A673 (cell line): ENCODE results near the gene ERFL. TPM values are rescaled to one million over a fixed set of nuclear protein-coding genes. Genes with fewer than 3 reads are reported as not detected.
"Not testable (repeated sequence)": the region's sequence is repeated elsewhere in the genome, so short reads cannot be mapped to it uniquely, and the experiment has no call there.

Source experiments
- BruUV-seq: library from RNA; stranded (reverse); fragments of 400-500 nt; replicated peaks from 2 replicates; lab custom pipeline; 2021; lab: Mats Ljungman, UMichigan
- CTCF ChIA-PET: fragments of 300-600 bp; sonication (Branson Sonifier 250); formaldehyde crosslinking; loops from one replicate; lab custom pipeline; 2022; ENCODE audit warnings: antibody characterized with exemption; lab: Charles Lee
- POLR2A ChIA-PET: fragments of 300-600 bp; sonication (Branson Sonifier 250); formaldehyde crosslinking; loops from one replicate; lab custom pipeline; 2022; ENCODE audit warnings: antibody characterized with exemption; ENCODE audit not compliant: low non-redundant PET; lab: Charles Lee
- DNase-seq: peaks from one replicate; pipeline ENCODE4 v3.0.0-alpha.2; 2015; ENCODE audit warnings: low spot score
- H3K27ac ChIP-seq: fragments of 200-600 bp; sonication (generic); 2 replicates; pipeline ENCODE4 v1.5.1; 2016; ENCODE audit warnings: mixed run types, low read depth, mild to moderate bottlenecking, mixed read lengths, antibody characterized with exemption, low read length; ENCODE audit not compliant: poor library complexity, severe bottlenecking
- H3K27me3 ChIP-seq: fragments of 200-600 bp; sonication (generic); replicated peaks from 2 replicates; pipeline ENCODE4 v1.6.1; 2017; ENCODE audit warnings: mixed run types, low read depth, mild to moderate bottlenecking, mixed read lengths, antibody characterized with exemption, low read length; ENCODE audit not compliant: insufficient read depth, poor library complexity
- H3K36me3 ChIP-seq: fragments of 200-600 bp; sonication (generic); 2 replicates; pipeline ENCODE4 v1.6.1; 2016; ENCODE audit warnings: mixed run types, mild to moderate bottlenecking, mixed read lengths, antibody characterized with exemption, low read length; ENCODE audit not compliant: insufficient read depth, poor library complexity, severe bottlenecking
- H3K4me1 ChIP-seq: fragments of 200-600 bp; sonication (generic); 2 replicates; pipeline ENCODE4 v1.6.1; 2017; ENCODE audit warnings: mixed run types, mild to moderate bottlenecking, mixed read lengths, antibody characterized with exemption, low read length; ENCODE audit not compliant: insufficient read depth, poor library complexity, severe bottlenecking
- H3K4me3 ChIP-seq: fragments of 200-600 bp; sonication (generic); 2 replicates; pipeline ENCODE4 v1.5.1; 2016; ENCODE audit warnings: low read depth, mixed run types, mild to moderate bottlenecking, mixed read lengths, low read length; ENCODE audit not compliant: poor library complexity, severe bottlenecking
- H3K9me3 ChIP-seq: fragments of 200-600 bp; sonication (generic); 2 replicates; pipeline ENCODE4 v1.6.1; 2016; ENCODE audit warnings: mixed run types, low read depth, mild to moderate bottlenecking, mixed read lengths, antibody characterized with exemption, low read length; ENCODE audit not compliant: poor library complexity, severe bottlenecking
- EZH2 ChIP-seq: fragments of 200-600 bp; sonication (generic); IDR thresholded peaks from 2 replicates; pipeline ENCODE4 v1.6.1; 2017; ENCODE audit warnings: borderline replicate concordance, low read depth, mild to moderate bottlenecking, mixed read lengths, antibody characterized with exemption, low read length; ENCODE audit not compliant: poor library complexity, severe bottlenecking
- intact Hi-C: fragments of 100-400 bp; cut with micrococcal nuclease; formaldehyde crosslinking; loops from one replicate; pipeline ENCODE4 v1.10.0; 2022; ENCODE audit not compliant: unreplicated experiment
- total RNA-seq: library from RNA; stranded (reverse); gene quantifications from 2 replicates; pipeline ENCODE4 v1.2.3, GENCODE V29; 2021
- TF ChIP-seq, protein P1 (sequence below): fragments of 300-800, 200-600 bp; sonication (generic); conservative IDR thresholded peaks from 2 replicates; pipeline ENCODE4 v1.5.1; 2017; ENCODE audit warnings: low read depth, mild to moderate bottlenecking, antibody characterized with exemption, low read length, moderate library complexity, mixed read lengths

The ERFL gene
- total RNA-seq, 1 experiment from 2014 or later: 0.95 TPM

DNA sequence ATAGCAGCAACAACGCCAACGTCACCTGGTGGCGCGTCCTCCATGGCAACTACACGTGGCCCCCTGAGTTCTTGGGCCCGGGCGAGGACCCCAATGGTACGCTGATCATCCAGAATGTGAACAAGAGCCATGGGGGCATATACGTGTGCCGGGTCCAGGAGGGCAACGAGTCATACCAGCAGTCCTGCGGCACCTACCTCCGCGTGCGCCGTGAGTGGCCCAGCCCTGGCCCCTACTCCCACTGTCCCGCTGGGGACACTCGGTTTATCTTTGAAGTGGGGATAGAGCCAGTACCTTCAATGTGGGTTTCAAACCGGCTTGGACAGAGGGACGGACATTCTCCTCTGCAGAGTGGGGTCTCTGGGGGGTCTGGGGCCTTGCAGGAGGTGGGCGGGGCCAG is 49.2 kb downstream of the ERFL start:
- no peaks in the 10 kb centered on the region for H3K36me3 ChIP-seq
- peaks cover 65% of the 10 kb centered on the region for H3K4me1 ChIP-seq
- DNase-seq: no peak
- no peaks in the 10 kb centered on the region for H3K9me3 ChIP-seq
- intact Hi-C loops: no loop called here
- CTCF ChIA-PET: no interaction called here
- no peaks in the 10 kb centered on the region for H3K27me3 ChIP-seq
- H3K27ac ChIP-seq: peak overlapping the region; percentile 90
- BruUV-seq: no TSS peak
- TF ChIP-seq, protein P1, sequence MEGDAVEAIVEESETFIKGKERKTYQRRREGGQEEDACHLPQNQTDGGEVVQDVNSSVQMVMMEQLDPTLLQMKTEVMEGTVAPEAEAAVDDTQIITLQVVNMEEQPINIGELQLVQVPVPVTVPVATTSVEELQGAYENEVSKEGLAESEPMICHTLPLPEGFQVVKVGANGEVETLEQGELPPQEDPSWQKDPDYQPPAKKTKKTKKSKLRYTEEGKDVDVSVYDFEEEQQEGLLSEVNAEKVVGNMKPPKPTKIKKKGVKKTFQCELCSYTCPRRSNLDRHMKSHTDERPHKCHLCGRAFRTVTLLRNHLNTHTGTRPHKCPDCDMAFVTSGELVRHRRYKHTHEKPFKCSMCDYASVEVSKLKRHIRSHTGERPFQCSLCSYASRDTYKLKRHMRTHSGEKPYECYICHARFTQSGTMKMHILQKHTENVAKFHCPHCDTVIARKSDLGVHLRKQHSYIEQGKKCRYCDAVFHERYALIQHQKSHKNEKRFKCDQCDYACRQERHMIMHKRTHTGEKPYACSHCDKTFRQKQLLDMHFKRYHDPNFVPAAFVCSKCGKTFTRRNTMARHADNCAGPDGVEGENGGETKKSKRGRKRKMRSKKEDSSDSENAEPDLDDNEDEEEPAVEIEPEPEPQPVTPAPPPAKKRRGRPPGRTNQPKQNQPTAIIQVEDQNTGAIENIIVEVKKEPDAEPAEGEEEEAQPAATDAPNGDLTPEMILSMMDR: no peak
- TF ChIP-seq EZH2: no peak
- POLR2A ChIA-PET: no interaction called here
- no peak overlapping the region for H3K4me3 ChIP-seq

DNA sequence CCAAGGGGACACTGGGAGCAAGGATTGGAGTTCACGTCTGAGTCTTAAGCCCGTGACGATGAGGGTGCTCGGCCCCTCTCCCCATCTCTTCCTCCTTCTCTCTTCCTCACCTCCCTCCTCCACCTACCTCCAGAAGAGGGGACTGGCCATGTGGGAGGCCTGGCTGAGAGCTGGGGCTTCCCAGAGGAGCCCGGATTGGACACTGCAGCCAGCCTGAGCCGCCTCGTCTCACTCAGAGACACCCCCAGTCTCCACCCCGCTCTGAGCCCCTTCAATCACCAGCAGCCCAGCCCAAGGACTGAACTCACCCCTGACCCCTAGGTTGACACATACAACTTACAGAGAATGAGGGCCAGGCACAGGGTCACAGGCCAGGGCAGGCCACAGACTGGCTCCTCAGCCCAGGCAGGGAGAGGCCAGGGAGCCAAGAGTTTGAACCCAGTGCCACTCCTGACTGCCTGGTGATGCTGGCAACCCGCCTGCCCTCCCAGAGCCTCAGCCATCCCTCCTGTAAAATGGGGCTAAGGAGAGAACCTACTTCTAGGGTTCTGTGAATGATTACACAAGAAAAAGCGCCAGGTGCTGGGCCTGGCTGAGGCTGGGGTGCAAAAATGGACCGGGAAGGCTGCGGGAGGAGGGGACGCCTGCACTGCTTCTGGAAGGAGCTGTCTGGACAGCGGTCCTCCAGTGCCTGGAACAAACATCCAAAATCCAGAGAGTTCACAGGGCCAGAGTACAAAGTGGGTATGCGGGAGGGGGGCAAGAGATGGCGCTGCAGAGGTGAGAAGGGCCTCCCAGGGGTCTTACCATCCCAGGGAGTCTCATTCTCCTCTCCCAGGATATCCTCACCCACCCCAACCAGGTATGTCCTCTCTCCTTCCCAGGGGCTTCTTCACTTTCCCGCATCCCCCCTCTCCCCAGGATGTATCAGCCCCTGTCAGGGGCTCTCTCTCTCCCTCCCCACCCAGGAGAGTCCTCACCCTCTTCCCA is 50.0 kb downstream of the ERFL start:
- Histone ChIP-seq H3K27ac (peak overlapping the region; percentile 65), H3K4me3 (no peak overlapping the region), H3K9me3 (no peaks in the 10 kb centered on the region), H3K4me1 (peaks cover 65% of the 10 kb centered on the region), H3K27me3 (no peaks in the 10 kb centered on the region), H3K36me3 (no peaks in the 10 kb centered on the region)
- BruUV-seq: no TSS peak
- TF ChIP-seq, protein P1: no peak
- no peak for TF ChIP-seq EZH2
- ChIA-PET POLR2A (no interaction called here), CTCF (no interaction called here)
- DNase-seq: no peak
- intact Hi-C loops: no loop called here

DNA sequence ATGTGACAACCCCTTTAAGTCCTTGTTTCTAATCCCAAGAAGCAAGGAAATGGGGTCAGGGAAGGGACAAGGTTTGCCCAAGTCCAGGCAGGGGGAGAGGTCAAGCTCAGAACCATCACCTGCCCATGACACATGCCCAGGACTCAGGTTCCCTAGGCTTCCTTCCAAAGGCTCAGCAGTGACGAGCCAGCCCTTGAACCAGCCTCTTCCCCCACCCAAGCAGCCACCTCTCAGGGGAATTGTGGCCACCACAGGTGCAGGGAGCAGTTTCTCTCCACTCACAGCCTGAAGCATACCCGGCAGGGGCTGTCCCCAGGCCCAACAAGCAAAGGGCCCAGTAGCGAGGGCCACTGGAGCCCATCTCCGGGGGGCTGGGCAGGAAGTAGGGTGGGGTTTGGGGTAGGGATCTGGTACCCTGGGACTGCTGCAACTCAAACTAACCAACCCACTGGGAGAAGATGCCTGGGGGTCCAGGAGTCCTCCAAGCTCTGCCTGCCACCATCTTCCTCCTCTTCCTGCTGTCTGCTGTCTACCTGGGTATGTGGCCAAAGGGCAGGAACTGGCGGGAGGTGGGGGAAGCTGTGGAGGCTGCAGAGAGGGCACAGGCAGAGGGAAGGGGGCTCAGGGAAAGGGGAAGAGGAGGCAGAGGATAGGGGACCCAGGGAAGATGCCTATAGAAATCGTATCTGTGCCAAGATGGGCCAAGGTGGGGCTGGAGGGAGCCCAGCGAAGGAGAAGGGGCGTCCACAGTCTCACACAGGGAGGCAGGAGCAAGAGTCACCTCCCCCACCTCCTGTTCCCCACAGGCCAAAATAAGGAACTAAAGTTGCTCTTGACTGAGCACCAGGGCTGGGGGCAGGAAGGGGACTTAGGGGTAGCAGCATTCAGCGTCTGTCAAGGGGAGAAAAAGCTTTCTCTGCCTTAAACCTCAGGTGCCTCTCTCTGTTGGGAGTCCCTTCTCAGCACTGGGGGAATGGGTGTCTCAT is 51.1 kb downstream of the ERFL start, which contains the start of gene CD79A:
Gene CD79A (plus strand): TSS at position 433 of the 986 bp plus-strand sequence. CDS start 26 bp downstream, at position 459.
- H3K27me3 ChIP-seq: no peaks in the 10 kb centered on the region
- peaks cover 58% of the 10 kb centered on the region for H3K4me1 ChIP-seq
- BruUV-seq: no TSS peak
- no peak for TF ChIP-seq EZH2
- intact Hi-C loops: no loop called here
- ChIA-PET CTCF (no interaction called here), POLR2A (no interaction called here)
- peak within 1 kb of the TSS; percentile 65 for H3K27ac ChIP-seq
- no peaks in the 10 kb centered on the region for H3K9me3 ChIP-seq
- H3K4me3 ChIP-seq: no peak within 1 kb of the TSS
- no peak for DNase-seq
- peaks cover 9% of the 10 kb centered on the region for H3K36me3 ChIP-seq

DNA sequence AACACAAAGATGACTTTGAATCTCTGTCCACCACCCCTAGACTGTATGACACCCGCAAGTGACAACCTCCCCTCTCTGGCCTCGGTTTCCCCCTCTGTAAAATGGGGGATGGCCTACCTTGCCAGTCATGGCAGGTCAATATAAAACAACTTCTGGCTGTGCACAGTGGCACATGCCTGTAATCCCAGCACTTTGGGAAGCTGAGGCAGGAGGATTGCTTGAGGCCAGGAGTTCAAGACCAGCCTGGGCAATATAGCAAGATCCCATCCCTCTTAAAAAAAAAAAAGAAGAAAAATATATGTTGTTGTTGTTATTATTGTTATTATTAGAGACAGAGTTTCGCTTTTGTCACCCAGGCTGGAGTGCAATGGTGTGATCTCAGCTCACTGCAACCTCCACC is 52.3 kb downstream of the ERFL start:
- POLR2A ChIA-PET, H3K9me3 ChIP-seq, BruUV-seq, DNase-seq, H3K4me3 ChIP-seq, intact Hi-C loops, CTCF ChIA-PET, H3K27me3 ChIP-seq: not testable (repeated sequence)
- H3K36me3 ChIP-seq: peaks cover 21% of the 10 kb centered on the region
- peak overlapping the region; percentile 70 for H3K27ac ChIP-seq
- peaks cover 47% of the 10 kb centered on the region for H3K4me1 ChIP-seq
